ENCODE results near the gene NDUFA3. TPM values are rescaled to one million over a fixed set of nuclear protein-coding genes. Genes with fewer than 3 reads are reported as not detected.

The NDUFA3 gene
- polyA plus RNA-seq, 4 donors = 87.1 to 188 (median 133) TPM

Other genes starting within 250 kb of the NDUFA3 start
- gene MYADM, start 235.0 kb upstream of the NDUFA3 start, polyA plus RNA-seq (ENCODE audit: insufficient read length in 4 of 4) = 10 to 100 TPM; 61.3 to 95.9 (median 76.5) TPM
- under 1 TPM; 0.31 to 0.92 (median 0.80) TPM for gene PRKCG, start 220.7 kb upstream of the NDUFA3 start, polyA plus RNA-seq (ENCODE audit: insufficient read length in 4 of 4)
- 1 to 10 TPM in 1 of 4 donors, under 1 TPM in 3; 0.66 to 1.4 (median 0.99) TPM for gene CACNG7, start 193.6 kb upstream of the NDUFA3 start, polyA plus RNA-seq (ENCODE audit: insufficient read length in 4 of 4)
- gene CACNG8, start 139.9 kb upstream of the NDUFA3 start, polyA plus RNA-seq (ENCODE audit: insufficient read length in 4 of 4) = under 1 TPM; 0.16 to 0.62 (median 0.35) TPM
- 1 to 10 TPM in 2 of 4 donors, under 1 TPM in 2; 0.79 to 1.4 (median 1.1) TPM for gene CACNG6, start 111.2 kb upstream of the NDUFA3 start, polyA plus RNA-seq (ENCODE audit: insufficient read length in 4 of 4)
- under 1 TPM in 3 of 4 donors, not detected in 1; 0.22 to 0.34 (median 0.27) TPM for gene VSTM1, start 39.0 kb upstream of the NDUFA3 start, polyA plus RNA-seq (ENCODE audit: insufficient read length in 4 of 4)
- under 1 TPM in 2 of 4 donors, not detected in 2; 0.22 to 0.33 TPM for gene TARM1, start 21.5 kb upstream of the NDUFA3 start, polyA plus RNA-seq (ENCODE audit: insufficient read length in 4 of 4)
- gene OSCAR, start 2.1 kb upstream of the NDUFA3 start, polyA plus RNA-seq (ENCODE audit: insufficient read length in 4 of 4) = under 1 TPM; 0.30 to 0.47 (median 0.36) TPM
- gene TFPT, start 12.8 kb downstream of the NDUFA3 start, polyA plus RNA-seq (ENCODE audit: insufficient read length in 4 of 4) = 10 to 100 TPM; 13.1 to 23.6 (median 20.1) TPM
- gene PRPF31, start 12.9 kb downstream of the NDUFA3 start, polyA plus RNA-seq (ENCODE audit: insufficient read length in 4 of 4) = 10 to 100 TPM; 69.5 to 75.8 (median 71.8) TPM
- gene CNOT3, start 34.9 kb downstream of the NDUFA3 start, polyA plus RNA-seq (ENCODE audit: insufficient read length in 4 of 4) = 10 to 100 TPM; 66.6 to 74.0 (median 69.4) TPM
- gene LENG1, start 56.9 kb downstream of the NDUFA3 start, polyA plus RNA-seq (ENCODE audit: insufficient read length in 4 of 4) = 10 to 100 TPM in 1 of 4 donors, 1 to 10 TPM in 3; 7.8 to 11.1 (median 9.7) TPM
- 10 to 100 TPM; 27.1 to 48.0 (median 36.6) TPM for gene TMC4, start 70.3 kb downstream of the NDUFA3 start, polyA plus RNA-seq (ENCODE audit: insufficient read length in 4 of 4)
- gene MBOAT7, start 86.7 kb downstream of the NDUFA3 start, polyA plus RNA-seq (ENCODE audit: insufficient read length in 4 of 4) = 10 to 100 TPM; 48.8 to 93.3 (median 80.8) TPM
- 10 to 100 TPM; 47.0 to 72.4 (median 58.4) TPM for gene TSEN34, start 88.5 kb downstream of the NDUFA3 start, polyA plus RNA-seq (ENCODE audit: insufficient read length in 4 of 4)
- 1,000 to 10,000 TPM; 1,470 to 2,055 (median 1,604) TPM for gene RPS9, start 98.0 kb downstream of the NDUFA3 start, polyA plus RNA-seq (ENCODE audit: insufficient read length in 4 of 4)
- gene LILRB3, start 120.2 kb downstream of the NDUFA3 start, polyA plus RNA-seq (ENCODE audit: insufficient read length in 4 of 4) = 1 to 10 TPM in 3 of 4 donors, under 1 TPM in 1; 0.47 to 2.2 (median 1.3) TPM
- gene LILRA6, start 139.9 kb downstream of the NDUFA3 start, polyA plus RNA-seq (ENCODE audit: insufficient read length in 4 of 4) = under 1 TPM; 0.38 to 0.92 (median 0.65) TPM
- 1 to 10 TPM; 2.1 to 2.8 (median 2.3) TPM for gene LILRB5, start 154.4 kb downstream of the NDUFA3 start, polyA plus RNA-seq (ENCODE audit: insufficient read length in 4 of 4)
- gene LILRB2, start 178.3 kb downstream of the NDUFA3 start, polyA plus RNA-seq (ENCODE audit: insufficient read length in 4 of 4) = 1 to 10 TPM in 3 of 4 donors, under 1 TPM in 1; 0.88 to 1.8 (median 1.5) TPM
- gene LILRA5, start 210.3 kb downstream of the NDUFA3 start, polyA plus RNA-seq (ENCODE audit: insufficient read length in 4 of 4) = 1 to 10 TPM in 1 of 4 donors, under 1 TPM in 3; 0.24 to 1.2 (median 0.49) TPM
- under 1 TPM in 2 of 4 donors, not detected in 2; 0.16 to 0.17 TPM for gene LILRA4, start 236.3 kb downstream of the NDUFA3 start, polyA plus RNA-seq (ENCODE audit: insufficient read length in 4 of 4)